AG04450 (cell line): ENCODE measurements around the gene POU3F1. TPM values are rescaled to one million over a fixed set of nuclear protein-coding genes. Genes with fewer than 3 reads are reported as not detected.

ENCODE experiments used
- CTCF ChIA-PET: fragments of 300-600, 350-600 bp; formaldehyde crosslinking; extraction: SDS; loops from one replicate; lab custom pipeline; 2022; ENCODE audit warnings: antibody characterized with exemption, inconsistent platforms; lab: Charles Lee
- POLR2A ChIA-PET: fragments of 350-600 bp; formaldehyde crosslinking; extraction: SDS; loops from one replicate; lab custom pipeline; 2021; ENCODE audit warnings: antibody characterized with exemption, inconsistent platforms; lab: Yijun Ruan, JAX
- DNase-seq: peaks from one replicate; pipeline ENCODE4 v3.0.0-alpha.2; 2011; ENCODE audit warnings: low read depth, low spot score
- H3K27ac ChIP-seq: one replicate; pipeline ENCODE4 v1.5.1; 2012; ENCODE audit warnings: low read depth, low read length, control low read depth
- H3K27me3 ChIP-seq: one replicate; pipeline ENCODE4 v1.6.0; 2012; ENCODE audit warnings: low read length; ENCODE audit not compliant: control insufficient read depth, insufficient read depth
- H3K4me3 ChIP-seq: 2 replicates; pipeline ENCODE4 v1.5.1; 2011; ENCODE audit warnings: mild to moderate bottlenecking, low read depth, low read length, control low read depth
- H3K9me3 ChIP-seq: 2 replicates; pipeline ENCODE4 v1.5.1; 2012; ENCODE audit warnings: low read length; ENCODE audit not compliant: control insufficient read depth, insufficient read depth
- polyA plus RNA-seq: library from polyadenylated mRNA; depleted of rRNA; stranded (reverse); fragments of >200 nt; gene quantifications from 2 replicates; pipeline ENCODE4 v1.2.3, GENCODE V29; 2011
- TF ChIP-seq, protein P1 (sequence below): IDR thresholded peaks from 2 replicates; pipeline ENCODE4 v1.5.1; 2011; ENCODE audit warnings: low read depth, low read length, control low read depth, inconsistent platforms

Gene POU3F1
- polyA plus RNA-seq, 1 experiment = not detected

DNA sequence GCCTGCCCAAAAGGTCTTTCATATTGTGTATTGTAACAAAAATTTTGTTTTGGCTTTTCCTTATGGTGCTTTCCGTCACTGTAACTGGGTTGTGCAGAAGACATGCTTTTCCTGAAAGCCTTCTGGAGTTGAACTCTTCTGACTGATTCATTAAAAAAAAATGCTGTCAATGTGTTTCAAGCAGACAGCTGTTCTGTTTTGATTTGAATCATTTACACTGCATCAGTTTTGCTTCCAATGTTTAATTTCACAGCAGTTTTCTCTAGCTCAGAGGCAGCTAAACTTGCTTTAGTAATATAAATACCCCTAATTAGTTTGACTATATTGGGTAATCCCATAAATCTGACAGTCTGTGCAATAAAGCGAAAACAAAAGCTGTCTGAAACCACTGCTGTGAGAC, 26.2 kb downstream of the POU3F1 start:
- ChIA-PET POLR2A (interaction anchor here (0.6 to 1.4 kb wide), 6 partner anchors 9 to 1535 kb away, joined by 3 to 7 read pairs (median 4); partner anchors contain the start of gene MYCBP), CTCF (interaction anchor here (0.9 to 18.7 kb wide), 4 partner anchors 8 to 49 kb away, joined by 3 to 179 read pairs (median 21); partner anchors contain the start of gene SF3A3)
- no peak for DNase-seq
- Histone ChIP-seq H3K27ac (no peak overlapping the region), H3K27me3 (no peaks in the 10 kb centered on the region), H3K9me3 (no peaks in the 10 kb centered on the region), H3K4me3 (no peak overlapping the region)
- TF ChIP-seq, protein P1, sequence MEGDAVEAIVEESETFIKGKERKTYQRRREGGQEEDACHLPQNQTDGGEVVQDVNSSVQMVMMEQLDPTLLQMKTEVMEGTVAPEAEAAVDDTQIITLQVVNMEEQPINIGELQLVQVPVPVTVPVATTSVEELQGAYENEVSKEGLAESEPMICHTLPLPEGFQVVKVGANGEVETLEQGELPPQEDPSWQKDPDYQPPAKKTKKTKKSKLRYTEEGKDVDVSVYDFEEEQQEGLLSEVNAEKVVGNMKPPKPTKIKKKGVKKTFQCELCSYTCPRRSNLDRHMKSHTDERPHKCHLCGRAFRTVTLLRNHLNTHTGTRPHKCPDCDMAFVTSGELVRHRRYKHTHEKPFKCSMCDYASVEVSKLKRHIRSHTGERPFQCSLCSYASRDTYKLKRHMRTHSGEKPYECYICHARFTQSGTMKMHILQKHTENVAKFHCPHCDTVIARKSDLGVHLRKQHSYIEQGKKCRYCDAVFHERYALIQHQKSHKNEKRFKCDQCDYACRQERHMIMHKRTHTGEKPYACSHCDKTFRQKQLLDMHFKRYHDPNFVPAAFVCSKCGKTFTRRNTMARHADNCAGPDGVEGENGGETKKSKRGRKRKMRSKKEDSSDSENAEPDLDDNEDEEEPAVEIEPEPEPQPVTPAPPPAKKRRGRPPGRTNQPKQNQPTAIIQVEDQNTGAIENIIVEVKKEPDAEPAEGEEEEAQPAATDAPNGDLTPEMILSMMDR = no peak

DNA sequence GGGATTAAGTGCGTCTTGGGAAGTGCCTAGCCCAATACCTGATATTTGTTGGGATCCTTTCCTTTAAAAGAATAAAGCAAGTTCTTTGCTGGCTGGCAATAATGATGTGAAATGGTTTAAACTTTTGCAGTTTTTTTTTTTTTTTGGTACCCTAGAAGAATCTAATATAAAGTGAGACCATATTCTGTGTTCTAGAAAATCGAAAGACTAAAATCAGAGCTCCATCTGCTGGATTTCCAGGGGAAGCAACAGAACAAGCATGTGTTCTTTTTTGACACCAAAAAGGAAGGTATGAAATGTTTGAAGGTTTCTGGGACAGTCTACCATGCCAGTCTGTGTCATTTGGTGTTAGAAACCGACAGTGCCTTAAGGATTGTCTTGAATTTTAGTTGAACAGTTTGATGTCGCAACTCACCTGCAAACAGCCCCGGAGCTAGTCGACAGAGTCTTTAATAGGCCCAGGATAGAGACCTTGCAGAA, 27.7 kb downstream of the POU3F1 start:
- no peak for DNase-seq
- ChIA-PET CTCF (interaction anchor here (0.6 to 18.7 kb wide), 15 partner anchors 9 to 816 kb away, joined by 3 to 179 read pairs (median 3); partner anchors contain the start of gene SF3A3), POLR2A (interaction anchor here (0.5 to 1.4 kb wide), 3 partner anchors 11 to 26 kb away, joined by 3 to 5 read pairs (median 3); no protein-coding TSS in a partner anchor)
- Histone ChIP-seq H3K27me3 (no peaks in the 10 kb centered on the region), H3K9me3 (no peaks in the 10 kb centered on the region), H3K4me3 (no peak overlapping the region), H3K27ac (no peak overlapping the region)
- TF ChIP-seq, protein P1 = peak; percentile 73

DNA sequence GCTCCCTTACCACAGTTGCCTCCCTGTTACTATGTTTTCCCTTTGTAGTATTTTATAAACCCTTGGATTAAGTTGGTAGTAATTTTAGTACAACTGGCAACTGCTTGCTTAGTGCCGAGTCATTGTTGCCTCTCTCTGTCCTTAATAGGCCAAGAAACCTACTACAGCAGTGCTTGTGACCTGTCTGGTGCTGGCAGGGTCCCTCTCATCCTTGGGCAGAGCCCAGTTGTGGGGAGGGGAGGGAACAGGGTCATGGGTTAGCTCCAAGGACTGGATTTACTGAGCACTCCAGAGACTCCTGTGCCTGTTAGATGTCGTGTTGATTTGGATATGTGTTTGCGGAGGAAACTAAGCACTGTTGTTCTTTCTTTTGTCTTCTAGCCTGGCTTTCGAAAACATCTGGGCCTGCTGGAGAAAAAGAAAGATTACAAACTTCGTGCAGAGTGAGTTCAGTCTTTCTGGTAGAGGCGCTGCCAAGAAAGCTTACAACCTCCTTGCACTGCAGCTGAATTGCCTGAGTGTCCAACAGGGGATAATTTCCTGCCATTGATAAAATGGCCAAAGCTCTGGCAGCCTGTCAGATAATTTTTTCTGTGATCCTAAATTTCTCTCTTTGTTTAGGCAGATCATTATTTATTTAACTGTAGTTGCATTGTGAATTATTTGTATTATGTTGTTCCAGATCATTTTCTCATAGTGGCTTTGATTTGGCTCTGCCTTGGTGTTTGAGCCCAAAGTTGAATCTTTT, 30.4 kb downstream of the POU3F1 start:
- ChIA-PET CTCF (interaction anchor here (18.7 kb wide), 1 partner anchor 24 kb away, joined by 179 read pairs; the partner anchor contains the start of gene SF3A3), POLR2A (interaction anchor here (1.0 kb wide), 1 partner anchor 16 kb away, joined by 3 read pairs; no protein-coding TSS in a partner anchor)
- DNase-seq = no peak
- Histone ChIP-seq H3K27ac (peak overlapping the region; percentile 83), H3K4me3 (0 out of 2 replicates have a peak overlapping the region, but pooled peaks have one; percentile 5), H3K27me3 (no peaks in the 10 kb centered on the region), H3K9me3 (peaks cover 4% of the 10 kb centered on the region; the same call in 1 of the 2 replicates)
- TF ChIP-seq, protein P1 = no peak

DNA sequence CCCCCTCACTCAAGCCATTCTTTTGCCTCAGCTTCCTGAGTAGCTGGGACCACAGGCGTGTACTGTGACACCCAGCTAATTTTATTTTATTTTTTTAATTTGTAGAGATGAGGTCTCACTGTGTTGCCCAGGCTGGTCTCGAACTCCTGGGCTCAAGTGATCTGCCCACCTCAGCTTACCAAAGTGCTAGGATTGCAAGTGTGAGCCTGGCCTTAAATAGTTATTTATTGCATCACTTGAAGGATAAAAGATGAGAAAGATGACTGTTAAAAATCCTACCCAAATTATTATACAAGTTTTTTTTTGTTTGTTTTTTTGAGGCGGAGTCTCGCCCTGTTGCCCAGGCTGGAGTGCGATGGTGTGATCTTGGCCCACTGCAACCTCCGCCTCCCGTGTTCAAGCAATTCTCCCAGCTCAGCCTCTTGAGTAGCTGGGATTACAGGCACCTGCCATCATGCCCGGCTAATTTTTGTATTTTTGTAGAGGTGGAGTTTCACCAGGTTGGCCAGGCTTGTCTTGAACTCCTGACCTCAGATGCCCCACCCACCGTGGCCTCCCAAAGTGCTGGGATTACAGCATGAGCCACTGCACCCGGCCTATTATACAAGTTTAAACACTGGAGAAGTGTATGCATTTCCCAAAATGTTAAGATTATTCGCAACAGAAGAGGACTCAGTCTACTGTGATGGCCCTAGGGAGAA, 31.7 kb downstream of the POU3F1 start:
- Histone ChIP-seq H3K27ac (no peak overlapping the region), H3K4me3 (no peak overlapping the region), H3K27me3 (no peaks in the 10 kb centered on the region), H3K9me3 (peaks cover 4% of the 10 kb centered on the region; the same call in 1 of the 2 replicates)
- no peak for DNase-seq
- TF ChIP-seq, protein P1 = no peak
- ChIA-PET CTCF (interaction anchor here (0.6 to 18.7 kb wide), 3 partner anchors 23 to 831 kb away, joined by 3 to 179 read pairs (median 3); partner anchors contain the start of gene SF3A3), POLR2A (interaction anchor here (0.6 to 1.0 kb wide), 3 partner anchors 13 to 65 kb away, joined by 3 to 4 read pairs (median 3); no protein-coding TSS in a partner anchor)
